IPS-NIHi11 (cell line): Measurements from ENCODE around the gene RAPGEF1.

ENCODE experiments used
- DNase-seq: peaks from one replicate; pipeline ENCODE4 v3.0.0; 2012; ENCODE audit warnings: mixed read lengths, low spot score

RAPGEF1 gene

GRCh38 chr9:131650254-131650653 lies 89.6 kb downstream of the RAPGEF1 start:
- no peak for DNase-seq

- no peak for DNase-seq
Observed at GRCh38 chr9:131649646-131650045, 90.2 kb downstream of the RAPGEF1 start.

GRCh38 chr9:131645078-131645776 lies 94.6 kb downstream of the RAPGEF1 start:
- no peak for DNase-seq

GRCh38 chr9:131642496-131643083 lies 97.3 kb downstream of the RAPGEF1 start:
- DNase-seq = no peak

GRCh38 chr9:131641618-131642495 lies 98.0 kb downstream of the RAPGEF1 start:
- no peak for DNase-seq

- no peak for DNase-seq
Observed at GRCh38 chr9:131640438-131641137, 99.3 kb downstream of the RAPGEF1 start.

GRCh38 chr9:131639769-131640437 lies 100.0 kb downstream of the RAPGEF1 start:
- no peak for DNase-seq

- DNase-seq = no peak
Observed at GRCh38 chr9:131636593-131636992, 103.3 kb downstream of the RAPGEF1 start.

- no peak for DNase-seq
Observed at GRCh38 chr9:131635892-131636291, 104.0 kb downstream of the RAPGEF1 start.

- DNase-seq = peak; percentile 75
Observed at GRCh38 chr9:131635285-131635684, 104.6 kb downstream of the RAPGEF1 start.

- DNase-seq = no peak
Observed at GRCh38 chr9:131633491-131634031, 106.3 kb downstream of the RAPGEF1 start.

GRCh38 chr9:131631306-131631705 lies 108.6 kb downstream of the RAPGEF1 start:
- DNase-seq = no peak

GRCh38 chr9:131630205-131630831 lies 109.6 kb downstream of the RAPGEF1 start:
- DNase-seq = no peak

- DNase-seq = no peak
Observed at GRCh38 chr9:131629825-131630204, 110.1 kb downstream of the RAPGEF1 start.

GRCh38 chr9:131629226-131629500 lies 110.7 kb downstream of the RAPGEF1 start:
- DNase-seq = no peak

- DNase-seq = no peak
Observed at GRCh38 chr9:131628459-131629225, 111.2 kb downstream of the RAPGEF1 start.

GRCh38 chr9:131627648-131628458 lies 112.0 kb downstream of the RAPGEF1 start:
- no peak for DNase-seq

- DNase-seq = no peak
Observed at GRCh38 chr9:131627326-131627647, 112.6 kb downstream of the RAPGEF1 start.

GRCh38 chr9:131625790-131626670 lies 113.8 kb downstream of the RAPGEF1 start:
- no peak for DNase-seq
